NCI-H226 (cell line): ENCODE measurements around the gene ZFP64.

ENCODE experiments used
- DNase-seq: peaks from one replicate; pipeline ENCODE4 v3.0.0-alpha.2; 2015

ZFP64 gene

GRCh38 chr20:52152921-52153320 is 38.7 kb downstream of the ZFP64 start:
- DNase-seq, result no peak

GRCh38 chr20:52152416-52152815 is 39.2 kb downstream of the ZFP64 start:
- no peak for DNase-seq

GRCh38 chr20:52150440-52151258 is 40.9 kb downstream of the ZFP64 start:
- no peak for DNase-seq

GRCh38 chr20:52145587-52145986 is 46.0 kb downstream of the ZFP64 start:
- no peak for DNase-seq

- no peak for DNase-seq
Observed at GRCh38 chr20:52143277-52143676, 48.3 kb downstream of the ZFP64 start.

- no peak for DNase-seq
Observed at GRCh38 chr20:52142757-52143156, 48.8 kb downstream of the ZFP64 start.

GRCh38 chr20:52139986-52140385 is 51.6 kb downstream of the ZFP64 start:
- no peak for DNase-seq

- DNase-seq, result no peak
Observed at GRCh38 chr20:52137850-52138249, 53.7 kb downstream of the ZFP64 start.

GRCh38 chr20:52133714-52134113 is 57.9 kb downstream of the ZFP64 start:
- peak; percentile 9 for DNase-seq

GRCh38 chr20:52132337-52132736 is 59.2 kb downstream of the ZFP64 start:
- no peak for DNase-seq

- no peak for DNase-seq
Observed at GRCh38 chr20:52131048-52131643, 60.4 kb downstream of the ZFP64 start.

- DNase-seq, result peak; percentile 49
Observed at GRCh38 chr20:52130406-52130805, 61.2 kb downstream of the ZFP64 start.

GRCh38 chr20:52129611-52130010 is 62.0 kb downstream of the ZFP64 start:
- no peak for DNase-seq

GRCh38 chr20:52127309-52127708 is 64.3 kb downstream of the ZFP64 start:
- DNase-seq, result no peak

- DNase-seq, result no peak
Observed at GRCh38 chr20:52124821-52125220, 66.8 kb downstream of the ZFP64 start.

GRCh38 chr20:52118696-52119095 is 72.9 kb downstream of the ZFP64 start:
- no peak for DNase-seq

- DNase-seq, result no peak
Observed at GRCh38 chr20:52118016-52118623, 73.5 kb downstream of the ZFP64 start.

- DNase-seq, result no peak
Observed at GRCh38 chr20:52110456-52110855, 81.1 kb downstream of the ZFP64 start.

- no peak for DNase-seq
Observed at GRCh38 chr20:52105442-52106422, 85.8 kb downstream of the ZFP64 start.

- DNase-seq, result peak; percentile 30
Observed at GRCh38 chr20:52104546-52105441, 86.8 kb downstream of the ZFP64 start.

- DNase-seq, result no peak
Observed at GRCh38 chr20:52103913-52104545, 87.5 kb downstream of the ZFP64 start.
